Measurements from ENCODE around the gene RPS6KB2.
A peak's percentile ranks its signal among the peaks of the same experiment; 100 is the strongest.
"Not testable (repeated sequence)": the region's sequence is repeated elsewhere in the genome, so short reads cannot be mapped to it uniquely, and the experiment has no call there.

The RPS6KB2 gene

GRCh38 chr11:67397986-67398660, 30.2 kb upstream of the RPS6KB2 start:
- no peak for DNase-seq

GRCh38 chr11:67398661-67399563, 29.4 kb upstream of the RPS6KB2 start:
- no peak for DNase-seq

GRCh38 chr11:67400251-67400941, 27.9 kb upstream of the RPS6KB2 start:
- DNase-seq: no peak

GRCh38 chr11:67400942-67401494, 27.3 kb upstream of the RPS6KB2 start:
- peak; percentile 1 for DNase-seq

- peak; percentile 85 for DNase-seq
Measured at GRCh38 chr11:67401495-67402191, 26.7 kb upstream of the RPS6KB2 start, which contains the start of gene PPP1CA. TSS of gene PPP1CA (minus strand) at chr11:67401858. CDS start at chr11:67401782, 76 bp downstream.

GRCh38 chr11:67402192-67402839, 26.0 kb upstream of the RPS6KB2 start:
- peak; percentile 16 for DNase-seq

- not testable (repeated sequence) for DNase-seq
Measured at GRCh38 chr11:67403085-67403484, 25.2 kb upstream of the RPS6KB2 start.

GRCh38 chr11:67404515-67405195, 23.6 kb upstream of the RPS6KB2 start:
- DNase-seq: no peak

GRCh38 chr11:67405196-67405567, 23.1 kb upstream of the RPS6KB2 start:
- no peak for DNase-seq

GRCh38 chr11:67405688-67406339, 22.5 kb upstream of the RPS6KB2 start:
- DNase-seq: no peak

- no peak for DNase-seq
Measured at GRCh38 chr11:67406420-67406968, 21.8 kb upstream of the RPS6KB2 start.

GRCh38 chr11:67406969-67407687, 21.2 kb upstream of the RPS6KB2 start:
- peak; percentile 1 for DNase-seq

- DNase-seq: no peak
Measured at GRCh38 chr11:67407688-67408163, 20.6 kb upstream of the RPS6KB2 start.

- no peak for DNase-seq
Measured at GRCh38 chr11:67408437-67409200, 19.7 kb upstream of the RPS6KB2 start.

- no peak for DNase-seq
Measured at GRCh38 chr11:67409261-67409666, 19.0 kb upstream of the RPS6KB2 start.

- DNase-seq: peak; percentile 7
Measured at GRCh38 chr11:67409781-67410368, 18.4 kb upstream of the RPS6KB2 start.

- no peak for DNase-seq
Measured at GRCh38 chr11:67410369-67410831, 17.9 kb upstream of the RPS6KB2 start.
